Measurements from ENCODE around the gene CPEB3. TPM values are rescaled to one million over a fixed set of nuclear protein-coding genes. Genes with fewer than 3 reads are reported as not detected.

Gene CPEB3
- polyA plus RNA-seq, 2 of the 4 experiments (the other 2 are of a cell fraction), result 0.37 to 0.41 TPM

DNA sequence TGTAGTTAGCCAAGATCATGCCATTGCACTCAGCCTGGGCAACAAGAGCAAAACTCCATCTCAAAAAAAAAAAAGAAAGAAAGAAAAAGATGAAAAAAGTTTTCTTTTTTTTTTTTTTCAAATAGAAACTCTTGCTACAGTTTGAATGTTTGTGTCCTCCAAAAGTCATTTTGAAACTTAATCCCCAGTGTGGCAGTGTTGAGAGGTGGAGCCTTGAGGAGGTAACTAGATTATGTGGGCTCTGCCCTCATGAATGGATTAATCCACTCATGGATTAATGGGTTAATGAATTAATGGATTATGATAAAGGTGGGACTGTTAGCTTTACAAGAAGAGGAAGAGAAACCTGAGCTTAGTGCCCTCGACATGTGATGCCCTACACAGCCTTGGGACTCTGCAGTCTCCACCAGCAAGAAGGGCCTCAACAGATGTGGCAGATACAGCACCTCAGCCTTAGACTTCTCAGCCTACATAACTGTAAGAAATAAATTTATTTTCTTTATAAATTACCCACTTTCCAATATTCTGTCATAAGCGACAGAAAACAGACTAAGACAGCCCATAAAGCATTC is 25.1 kb downstream of the CPEB3 start (continued):
- no peak for TF ChIP-seq GATA3 (IDR thresholded peaks at IDR 0.05; ENCODE audit: borderline replicate concordance)

DNA sequence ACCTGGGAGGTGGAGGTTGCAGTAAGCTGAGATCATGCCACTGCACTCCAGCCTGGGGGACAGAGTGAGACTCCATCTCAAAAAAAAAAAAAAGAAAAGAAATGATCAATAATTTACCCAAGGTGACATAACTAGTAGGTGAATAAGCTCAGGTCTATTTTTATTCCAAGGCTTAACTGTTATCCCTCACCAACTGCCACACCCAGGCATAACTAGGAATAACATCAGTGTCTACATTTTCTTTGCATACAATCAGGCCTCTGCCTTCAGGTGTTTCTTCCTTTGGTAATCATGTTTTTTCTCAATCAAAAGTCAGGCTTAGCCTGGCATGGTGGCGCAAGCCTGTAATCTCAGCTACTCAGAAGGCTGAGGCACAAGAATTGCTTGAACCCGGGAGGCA is 26.6 kb downstream of the CPEB3 start:
- TF ChIP-seq FOSL2 (IDR thresholded peaks at IDR 0.05) (no peak), FOSL2 (CRISPR knock-in tag; IDR thresholded peaks at IDR 0.05) (no peak), SREBF2 (IDR thresholded peaks at IDR 0.05) (no peak), EHF (CRISPR knock-in tag; IDR thresholded peaks at IDR 0.05) (no peak), MYC (IDR thresholded peaks at IDR 0.05; ENCODE audit: borderline replicate concordance, low read length) (no peak), ZNF302 (CRISPR knock-in tag; IDR thresholded peaks at IDR 0.05) (no peak), EHMT2 (IDR thresholded peaks at IDR 0.05; ENCODE audit: low read depth) (no peak), POLR2A (IDR thresholded peaks at IDR 0.05; ENCODE audit: low read length) (no peak), ESRRA (IDR thresholded peaks at IDR 0.05; ENCODE audit: borderline replicate concordance, low read length) (no peak), KDM5A (IDR thresholded peaks at IDR 0.05) (no peak), CEBPB (IDR thresholded peaks at IDR 0.05) (no peak), CBX2 (IDR thresholded peaks at IDR 0.05; ENCODE audit: borderline replicate concordance, low read depth) (no peak), MAFK (IDR thresholded peaks at IDR 0.05; ENCODE audit: partially characterized antibody) (no peak), NR3C1 (IDR thresholded peaks at IDR 0.05) (no peak)
- TF ChIP-seq, protein P1, sequence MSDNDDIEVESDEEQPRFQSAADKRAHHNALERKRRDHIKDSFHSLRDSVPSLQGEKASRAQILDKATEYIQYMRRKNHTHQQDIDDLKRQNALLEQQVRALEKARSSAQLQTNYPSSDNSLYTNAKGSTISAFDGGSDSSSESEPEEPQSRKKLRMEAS (IDR thresholded peaks at IDR 0.05), result no peak
- TF ChIP-seq, protein P2, sequence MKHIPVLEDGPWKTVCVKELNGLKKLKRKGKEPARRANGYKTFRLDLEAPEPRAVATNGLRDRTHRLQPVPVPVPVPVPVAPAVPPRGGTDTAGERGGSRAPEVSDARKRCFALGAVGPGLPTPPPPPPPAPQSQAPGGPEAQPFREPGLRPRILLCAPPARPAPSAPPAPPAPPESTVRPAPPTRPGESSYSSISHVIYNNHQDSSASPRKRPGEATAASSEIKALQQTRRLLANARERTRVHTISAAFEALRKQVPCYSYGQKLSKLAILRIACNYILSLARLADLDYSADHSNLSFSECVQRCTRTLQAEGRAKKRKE (CRISPR knock-in tag; IDR thresholded peaks at IDR 0.05; ENCODE audit: low read depth), result no peak
- TF ChIP-seq, protein P3, sequence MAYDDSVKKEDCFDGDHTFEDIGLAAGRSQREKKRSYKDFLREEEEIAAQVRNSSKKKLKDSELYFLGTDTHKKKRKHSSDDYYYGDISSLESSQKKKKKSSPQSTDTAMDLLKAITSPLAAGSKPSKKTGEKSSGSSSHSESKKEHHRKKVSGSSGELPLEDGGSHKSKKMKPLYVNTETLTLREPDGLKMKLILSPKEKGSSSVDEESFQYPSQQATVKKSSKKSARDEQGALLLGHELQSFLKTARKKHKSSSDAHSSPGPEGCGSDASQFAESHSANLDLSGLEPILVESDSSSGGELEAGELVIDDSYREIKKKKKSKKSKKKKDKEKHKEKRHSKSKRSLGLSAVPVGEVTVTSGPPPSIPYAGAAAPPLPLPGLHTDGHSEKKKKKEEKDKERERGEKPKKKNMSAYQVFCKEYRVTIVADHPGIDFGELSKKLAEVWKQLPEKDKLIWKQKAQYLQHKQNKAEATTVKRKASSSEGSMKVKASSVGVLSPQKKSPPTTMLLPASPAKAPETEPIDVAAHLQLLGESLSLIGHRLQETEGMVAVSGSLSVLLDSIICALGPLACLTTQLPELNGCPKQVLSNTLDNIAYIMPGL (CRISPR knock-in tag; IDR thresholded peaks at IDR 0.05; ENCODE audit: borderline replicate concordance), result no peak
- TF ChIP-seq, protein P4, sequence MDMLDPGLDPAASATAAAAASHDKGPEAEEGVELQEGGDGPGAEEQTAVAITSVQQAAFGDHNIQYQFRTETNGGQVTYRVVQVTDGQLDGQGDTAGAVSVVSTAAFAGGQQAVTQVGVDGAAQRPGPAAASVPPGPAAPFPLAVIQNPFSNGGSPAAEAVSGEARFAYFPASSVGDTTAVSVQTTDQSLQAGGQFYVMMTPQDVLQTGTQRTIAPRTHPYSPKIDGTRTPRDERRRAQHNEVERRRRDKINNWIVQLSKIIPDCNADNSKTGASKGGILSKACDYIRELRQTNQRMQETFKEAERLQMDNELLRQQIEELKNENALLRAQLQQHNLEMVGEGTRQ (IDR thresholded peaks at IDR 0.05), result no peak
- ATAC-seq (no peak), FAIRE-seq (no peak), DNase-seq (ENCODE audit: low read depth in 1 of 2, low spot score in 1 of 2) (no peak)
- ChIA-PET CTCF (interaction anchor here (0.8 kb wide), 1 partner anchor 27 kb away, joined by 3 read pairs; the partner anchor contains the start of genes CPEB3 and MARCHF5), POLR2A (no interaction called here)
- Histone ChIP-seq H3K4me1 (no peaks in the 10 kb centered on the region), H3K9me3 (no peaks in the 10 kb centered on the region), H3K4me2 (no peak overlapping the region), H3K4me3 (no peak overlapping the region), H3K27ac (no peak overlapping the region)
- 93% methylated on average over 2 of the region's 2 CpGs for WGBS (ENCODE audit: missing lambda C conversion rate)

DNA sequence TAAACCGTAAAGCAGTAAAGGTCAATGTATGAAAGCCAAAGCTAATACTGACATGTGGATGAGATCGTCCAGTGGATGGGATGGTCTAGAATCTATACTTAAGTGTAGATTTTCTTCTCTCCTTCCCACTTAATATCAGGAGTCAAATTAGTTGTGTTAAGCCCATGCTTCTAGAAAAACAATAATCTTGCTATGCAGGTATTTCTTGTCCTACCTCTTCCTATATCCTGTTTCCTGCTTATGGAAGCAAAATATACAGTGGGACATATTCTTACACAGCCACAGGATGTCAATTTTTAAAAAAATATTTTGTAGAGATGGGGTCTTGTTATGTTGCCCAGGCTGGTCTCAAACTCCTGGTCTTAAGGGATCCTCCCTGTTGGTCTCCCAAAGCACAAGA is 27.5 kb downstream of the CPEB3 start:
- Histone ChIP-seq H3K9me3 (no peaks in the 10 kb centered on the region), H3K4me1 (no peaks in the 10 kb centered on the region), H3K4me2 (no peak overlapping the region), H3K27ac (no peak overlapping the region), H3K4me3 (no peak overlapping the region)
- ATAC-seq (no peak), DNase-seq (ENCODE audit: low read depth in 1 of 2, low spot score in 1 of 2) (no peak), FAIRE-seq (no peak)
- TF ChIP-seq CBX8 (IDR thresholded peaks at IDR 0.05), result no peak
- TF ChIP-seq, protein P5, sequence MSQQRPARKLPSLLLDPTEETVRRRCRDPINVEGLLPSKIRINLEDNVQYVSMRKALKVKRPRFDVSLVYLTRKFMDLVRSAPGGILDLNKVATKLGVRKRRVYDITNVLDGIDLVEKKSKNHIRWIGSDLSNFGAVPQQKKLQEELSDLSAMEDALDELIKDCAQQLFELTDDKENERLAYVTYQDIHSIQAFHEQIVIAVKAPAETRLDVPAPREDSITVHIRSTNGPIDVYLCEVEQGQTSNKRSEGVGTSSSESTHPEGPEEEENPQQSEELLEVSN (IDR thresholded peaks at IDR 0.05; ENCODE audit: borderline replicate concordance, low read depth), result no peak
- no peak for TF ChIP-seq POLR2AphosphoS2 (conservative IDR thresholded peaks at IDR 0.05; ENCODE audit: low read length)
- TF ChIP-seq CBX2 (IDR thresholded peaks at IDR 0.05; ENCODE audit: borderline replicate concordance, low read depth), result no peak
- no peak for TF ChIP-seq NPAS2 (CRISPR knock-in tag; IDR thresholded peaks at IDR 0.05; ENCODE audit: borderline replicate concordance)
- no peak for TF ChIP-seq KDM1A (IDR thresholded peaks at IDR 0.05; ENCODE audit: low read depth)
- TF ChIP-seq HOXB13 (CRISPR knock-in tag; IDR thresholded peaks at IDR 0.05; ENCODE audit: low read depth), result no peak
- TF ChIP-seq, protein P6, sequence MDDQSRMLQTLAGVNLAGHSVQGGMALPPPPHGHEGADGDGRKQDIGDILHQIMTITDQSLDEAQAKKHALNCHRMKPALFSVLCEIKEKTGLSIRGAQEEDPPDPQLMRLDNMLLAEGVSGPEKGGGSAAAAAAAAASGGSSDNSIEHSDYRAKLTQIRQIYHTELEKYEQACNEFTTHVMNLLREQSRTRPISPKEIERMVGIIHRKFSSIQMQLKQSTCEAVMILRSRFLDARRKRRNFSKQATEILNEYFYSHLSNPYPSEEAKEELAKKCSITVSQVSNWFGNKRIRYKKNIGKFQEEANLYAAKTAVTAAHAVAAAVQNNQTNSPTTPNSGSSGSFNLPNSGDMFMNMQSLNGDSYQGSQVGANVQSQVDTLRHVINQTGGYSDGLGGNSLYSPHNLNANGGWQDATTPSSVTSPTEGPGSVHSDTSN (IDR thresholded peaks at IDR 0.05), result no peak
- no peak for TF ChIP-seq CHD4 (IDR thresholded peaks at IDR 0.05; ENCODE audit: borderline replicate concordance)
- no peak for TF ChIP-seq EP300 (IDR thresholded peaks at IDR 0.05)
- no peak for TF ChIP-seq PHF8 (IDR thresholded peaks at IDR 0.05; ENCODE audit: borderline replicate concordance, low read depth)
- no peak for TF ChIP-seq HDAC2 (IDR thresholded peaks at IDR 0.05)
- TF ChIP-seq RFX5 (IDR thresholded peaks at IDR 0.05), result no peak
- no peak for TF ChIP-seq ESRRA (IDR thresholded peaks at IDR 0.05; ENCODE audit: borderline replicate concordance, low read length)
- no peak for TF ChIP-seq MAFK (IDR thresholded peaks at IDR 0.05; ENCODE audit: partially characterized antibody)
- TF ChIP-seq RNF2 (IDR thresholded peaks at IDR 0.05; ENCODE audit: borderline replicate concordance, low read depth), result no peak
- TF ChIP-seq MAZ (IDR thresholded peaks at IDR 0.05; ENCODE audit: borderline replicate concordance, low read depth, low read length), result no peak
- TF ChIP-seq GATA3 (IDR thresholded peaks at IDR 0.05; ENCODE audit: borderline replicate concordance), result no peak
- ChIA-PET POLR2A (no interaction called here), CTCF (no interaction called here)
- WGBS (ENCODE audit: missing lambda C conversion rate), result 91% methylated on average over 2 of the region's 2 CpGs
